Measurements from ENCODE around the gene PIGC.

PIGC gene

DNA sequence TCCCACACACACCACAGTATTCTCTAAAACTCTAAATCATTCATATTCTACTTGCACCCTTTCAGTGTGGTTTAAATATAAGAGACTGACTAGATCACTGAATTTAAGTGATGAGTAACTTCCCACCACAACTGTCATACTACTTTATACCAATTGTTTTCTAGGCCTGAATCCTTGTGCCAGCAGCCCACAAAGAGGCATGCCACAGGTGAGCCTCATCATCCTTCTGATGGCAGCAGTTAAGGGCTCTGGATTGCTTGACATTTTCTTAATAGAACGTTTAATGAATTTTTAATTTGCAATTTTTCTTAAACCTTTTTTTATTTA is 13.8 kb downstream of the PIGC start:
- DNase-seq (ENCODE audit: low read depth in 3 of 3): no peak

GRCh38 chr1:172429331-172430127 is 14.3 kb downstream of the PIGC start:
- DNase-seq (ENCODE audit: low read depth in 3 of 3): peak in 1 of 3 experiments; percentile 21

- no peak for DNase-seq (ENCODE audit: low read depth in 3 of 3)
Observed at GRCh38 chr1:172427191-172427590, 16.7 kb downstream of the PIGC start.

GRCh38 chr1:172425339-172425738 is 18.5 kb downstream of the PIGC start:
- no peak for DNase-seq (ENCODE audit: low read depth in 3 of 3)

DNA sequence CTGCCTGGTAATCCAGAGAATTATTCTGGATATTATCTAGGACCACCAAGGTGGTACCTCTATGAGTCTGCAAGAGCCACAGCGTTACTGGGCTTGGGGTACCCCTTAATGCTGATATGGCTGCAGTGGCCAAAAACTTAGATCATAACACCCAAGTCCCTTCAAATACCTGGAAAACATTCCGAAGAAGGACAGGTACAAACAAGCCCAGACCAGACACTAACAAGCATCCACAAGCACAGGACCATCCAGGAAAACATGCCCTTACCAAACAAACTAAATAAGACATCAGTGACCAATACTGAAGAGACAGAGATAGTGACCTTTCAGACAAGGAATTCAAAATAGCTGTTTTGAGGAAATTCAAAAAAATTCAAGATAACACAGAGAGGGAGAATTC is 20.5 kb downstream of the PIGC start:
- DNase-seq (ENCODE audit: low read depth in 3 of 3): no peak

- no peak for DNase-seq (ENCODE audit: low read depth in 3 of 3)
Observed at GRCh38 chr1:172421974-172422604, 21.8 kb downstream of the PIGC start.

DNA sequence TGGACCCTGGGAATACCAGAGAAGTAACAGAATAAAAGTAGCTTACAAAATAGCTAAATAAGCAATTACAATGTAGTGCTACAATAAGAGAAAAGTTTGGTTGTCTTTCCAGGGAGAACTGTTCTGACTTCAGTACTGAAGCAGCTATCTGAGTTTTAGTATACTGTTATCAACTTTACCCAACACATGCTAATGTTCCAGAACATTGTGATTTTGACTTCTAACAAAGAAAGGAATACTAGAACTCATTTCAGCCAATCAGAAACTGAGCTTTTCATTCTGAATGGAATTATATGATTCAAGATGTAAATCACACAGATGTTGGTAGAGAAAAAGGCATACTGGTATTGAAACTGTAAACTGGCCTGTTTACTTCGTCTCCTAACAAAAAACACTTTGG is 23.5 kb downstream of the PIGC start, which contains the start of gene C1orf105:
Gene C1orf105, plus strand, starts transcription at position 301 of the 400 bp plus-strand sequence. CDS start 201 bp downstream, outside the sequence.
- DNase-seq (ENCODE audit: low read depth in 3 of 3): no peak

- DNase-seq (ENCODE audit: low read depth in 3 of 3): no peak
Observed at GRCh38 chr1:172417557-172417956, 26.3 kb downstream of the PIGC start.

DNA sequence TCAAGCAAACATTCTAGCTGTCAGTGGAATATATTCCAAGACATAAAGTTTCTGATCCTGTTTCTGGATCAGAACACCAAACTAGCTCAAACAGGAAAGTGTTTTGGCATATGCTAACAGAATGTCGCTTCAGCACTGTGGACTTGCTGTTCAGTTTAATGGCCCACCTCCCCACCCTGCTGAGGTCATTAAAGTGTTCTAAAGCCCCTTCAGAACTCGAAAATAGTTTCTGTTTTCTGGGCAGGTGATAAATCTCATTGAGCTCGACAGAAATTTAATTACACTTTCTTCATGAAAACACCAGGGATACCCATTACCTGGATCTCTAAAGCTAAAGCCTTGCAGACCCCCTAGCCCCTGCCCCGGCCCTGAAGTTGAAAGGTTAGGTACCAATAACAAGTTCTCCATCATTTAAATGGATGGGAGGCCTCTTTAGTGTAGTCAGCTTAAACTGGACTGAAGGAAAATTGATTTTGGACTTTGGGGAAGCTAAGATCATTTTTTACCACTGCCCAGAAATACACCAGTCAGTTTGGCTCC is 27.3 kb downstream of the PIGC start:
- DNase-seq (ENCODE audit: low read depth in 3 of 3): no peak

DNA sequence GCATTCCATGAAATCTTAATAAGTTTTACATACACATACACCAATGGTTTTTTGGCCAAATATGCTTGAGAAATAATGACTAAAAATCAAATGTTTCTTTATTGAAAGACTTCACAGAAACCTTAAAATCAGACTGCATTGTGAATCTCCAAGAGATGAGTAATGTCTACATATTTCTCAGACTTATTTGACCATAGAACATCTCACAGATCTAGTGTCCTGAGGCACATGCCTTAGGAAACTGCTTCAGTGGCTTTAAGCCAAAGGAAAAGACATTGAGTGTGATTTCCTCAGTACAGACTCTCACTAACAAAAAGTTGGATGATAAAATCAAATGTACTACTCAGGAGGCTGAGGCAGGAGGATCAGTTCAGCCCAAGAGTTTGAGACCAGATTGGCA is 29.5 kb downstream of the PIGC start:
- no peak for DNase-seq (ENCODE audit: low read depth in 3 of 3)

DNA sequence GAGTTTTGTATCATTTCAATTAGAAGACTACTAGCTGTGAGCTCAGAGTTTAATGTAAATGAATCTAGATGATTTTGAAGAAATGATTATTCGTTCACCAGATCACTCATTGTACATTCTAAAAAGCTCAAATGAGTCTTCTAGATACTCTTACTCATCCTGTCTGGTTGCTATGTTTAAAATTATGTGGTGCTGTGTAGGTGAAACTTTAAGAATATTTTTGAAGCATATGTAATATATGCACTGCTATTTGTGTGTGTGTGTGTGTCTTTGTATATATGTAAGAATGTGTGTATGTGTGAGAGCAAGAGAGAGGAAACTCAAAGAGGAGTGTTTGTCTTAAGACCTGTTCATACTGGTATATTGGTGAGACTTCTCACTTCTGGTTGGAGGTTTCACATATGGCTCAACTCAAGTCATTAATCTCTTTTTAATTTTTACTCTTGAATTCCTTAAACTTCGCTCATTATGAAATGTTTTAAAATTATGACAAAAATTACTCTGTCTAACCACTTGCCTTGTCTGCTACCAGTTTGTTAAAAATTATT is 32.0 kb downstream of the PIGC start:
- DNase-seq (ENCODE audit: low read depth in 3 of 3): no peak

- no peak for DNase-seq (ENCODE audit: low read depth in 3 of 3)
Observed at GRCh38 chr1:172410027-172410426, 33.8 kb downstream of the PIGC start.

GRCh38 chr1:172408958-172409357 is 34.9 kb downstream of the PIGC start:
- no peak for DNase-seq (ENCODE audit: low read depth in 3 of 3)

DNA sequence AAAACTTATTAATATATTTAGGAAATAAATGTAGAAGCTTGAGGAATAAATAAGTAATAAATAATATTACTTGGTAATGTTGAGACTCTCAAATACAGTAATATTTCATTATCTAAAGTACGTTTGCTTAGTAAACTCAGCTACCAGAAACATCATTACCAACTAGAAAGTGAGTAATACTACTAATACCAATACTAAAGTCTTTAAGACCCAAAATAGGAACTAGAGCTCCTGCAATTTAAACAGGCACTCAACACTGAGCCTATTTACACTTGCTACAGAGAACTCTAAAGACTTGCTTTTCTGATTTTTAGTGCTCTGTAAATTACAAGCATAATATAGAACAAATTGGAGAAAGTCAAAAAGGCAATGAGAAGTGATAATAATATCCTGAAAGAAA is 36.9 kb downstream of the PIGC start:
- DNase-seq (ENCODE audit: low read depth in 3 of 3): no peak

DNA sequence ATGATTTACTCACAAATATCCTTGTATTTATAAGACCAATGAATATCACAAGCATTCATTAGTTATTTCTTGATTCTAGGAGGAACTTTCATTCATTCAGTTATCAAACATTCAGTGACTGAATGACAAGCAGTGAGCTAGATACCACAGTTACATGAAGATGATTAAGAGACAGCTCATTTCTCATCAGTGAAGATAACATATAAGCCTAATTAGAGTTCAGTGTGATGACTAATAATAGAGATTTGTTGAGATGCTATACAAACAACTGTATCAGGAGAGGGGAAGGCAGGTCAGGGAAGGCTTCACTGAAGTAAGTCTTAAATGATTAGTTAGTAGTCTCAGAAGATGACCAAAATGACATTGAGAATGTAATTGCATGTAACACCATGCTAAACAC is 38.0 kb downstream of the PIGC start:
- DNase-seq (ENCODE audit: low read depth in 3 of 3): no peak

- no peak for DNase-seq (ENCODE audit: low read depth in 3 of 3)
Observed at GRCh38 chr1:172404121-172404520, 39.7 kb downstream of the PIGC start.

- no peak for DNase-seq (ENCODE audit: low read depth in 3 of 3)
Observed at GRCh38 chr1:172402878-172403569, 40.8 kb downstream of the PIGC start.

DNA sequence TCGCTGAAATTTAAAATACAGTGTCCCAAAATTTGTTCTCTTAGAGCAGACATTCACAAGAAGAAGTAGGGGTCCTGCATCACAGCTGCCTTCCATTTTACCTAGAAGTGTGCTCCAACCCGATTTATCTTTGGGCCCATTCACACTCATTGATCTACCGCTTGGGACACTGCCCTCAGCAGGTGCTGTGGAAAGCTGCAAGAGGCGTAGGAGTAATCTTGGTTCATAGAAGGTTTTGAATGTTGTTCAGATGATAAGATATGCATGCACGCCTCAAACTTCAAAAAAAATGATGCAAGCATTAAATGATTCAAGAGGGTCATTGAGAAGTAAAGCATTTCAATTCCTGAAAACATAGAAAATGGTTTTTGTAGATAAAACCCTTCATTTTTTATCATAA is 42.0 kb downstream of the PIGC start:
- DNase-seq (ENCODE audit: low read depth in 3 of 3): no peak

DNA sequence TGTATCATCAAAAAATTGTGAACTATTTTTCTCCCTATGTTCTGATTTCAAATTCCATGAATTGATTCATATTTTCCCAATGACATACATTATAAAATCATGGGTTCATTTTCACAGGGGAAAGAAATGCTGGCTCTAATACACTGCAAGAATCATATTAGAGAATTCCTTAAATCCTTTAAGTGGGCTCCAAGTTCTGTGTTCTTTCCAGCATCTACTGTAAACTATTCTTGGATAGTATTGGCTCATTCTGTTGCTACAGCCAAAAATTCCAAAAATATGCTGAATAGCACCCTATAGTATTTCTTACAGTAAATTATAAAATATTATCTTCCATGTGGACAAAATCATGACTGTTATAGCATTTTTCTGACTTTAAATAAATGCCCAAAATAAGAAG is 42.4 kb downstream of the PIGC start:
- no peak for DNase-seq (ENCODE audit: low read depth in 3 of 3)

- no peak for DNase-seq (ENCODE audit: low read depth in 3 of 3)
Observed at GRCh38 chr1:172400722-172401105, 43.2 kb downstream of the PIGC start.

DNA sequence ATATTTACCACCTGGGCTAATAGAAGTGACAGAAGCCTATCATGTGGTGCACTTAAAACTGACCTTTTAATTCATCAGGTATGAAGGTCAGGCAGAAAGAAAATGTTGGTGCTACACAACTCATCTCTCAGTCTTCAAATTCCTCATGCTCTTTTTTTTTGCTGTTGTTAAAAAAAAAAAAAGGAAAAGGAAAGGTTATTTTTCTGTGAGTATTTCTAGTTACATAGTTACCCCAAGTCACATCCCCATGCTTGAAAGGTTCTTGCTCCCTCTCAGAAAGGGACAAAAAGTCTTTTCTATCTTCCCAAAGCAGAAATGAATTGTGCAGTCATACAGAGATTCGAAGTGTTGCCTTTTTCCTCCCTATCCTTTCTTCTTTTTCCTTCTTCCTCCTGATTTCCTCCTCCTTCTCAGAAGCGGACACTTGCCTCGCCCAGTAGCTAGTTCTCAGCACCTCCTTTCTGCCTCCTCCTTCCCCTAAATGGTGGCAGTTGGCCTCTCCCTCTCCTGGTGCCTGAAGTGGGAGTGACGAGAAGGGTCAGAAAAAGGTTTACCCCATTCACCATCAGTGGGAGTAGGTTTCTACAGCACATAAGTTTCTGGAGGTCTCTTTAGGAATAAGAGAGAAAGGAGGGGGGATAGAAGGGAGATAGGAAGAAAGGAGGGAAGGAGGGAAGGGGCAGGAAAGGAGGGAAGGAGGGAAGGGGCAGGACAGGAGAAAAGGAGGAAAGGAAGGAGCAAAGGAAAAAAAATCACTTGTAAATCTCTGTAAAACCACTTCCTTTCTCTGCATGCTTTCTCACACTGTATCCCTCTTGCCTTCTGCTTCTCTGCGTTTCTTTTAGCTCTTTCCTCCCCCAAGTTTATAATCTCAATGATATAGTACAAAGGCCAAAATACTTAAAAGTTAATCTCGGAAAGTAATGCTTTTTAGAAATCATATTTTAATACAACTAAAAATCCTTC is 43.8 kb downstream of the PIGC start:
- no peak for DNase-seq (ENCODE audit: low read depth in 3 of 3)
